Kidney capillary endothelial cell (primary cell): ENCODE data around the gene SDF2L1.
"Not testable (repeated sequence)": the region's sequence is repeated elsewhere in the genome, so short reads cannot be mapped to it uniquely, and the experiment has no call there.

Experiments
- DNase-seq: peaks from one replicate; pipeline ENCODE4 v3.0.0-alpha.2; 2018; ENCODE audit warnings: low spot score

Gene SDF2L1

GRCh38 chr22:21636629-21637218 is 5.4 kb upstream of the SDF2L1 start:
- DNase-seq, result no peak

GRCh38 chr22:21637450-21637849 is 4.7 kb upstream of the SDF2L1 start:
- not testable (repeated sequence) for DNase-seq

GRCh38 chr22:21639359-21639758 is 2.7 kb upstream of the SDF2L1 start:
- DNase-seq, result no peak

GRCh38 chr22:21640810-21641209 is 1.3 kb upstream of the SDF2L1 start:
- no peak for DNase-seq

- DNase-seq, result peak; percentile 60
Observed at GRCh38 chr22:21641417-21641788, 699 bp upstream of the SDF2L1 start.

GRCh38 chr22:21642584-21643448 is 714 bp downstream of the SDF2L1 start:
- peak; percentile 65 for DNase-seq

GRCh38 chr22:21643533-21644357 is 1.6 kb downstream of the SDF2L1 start:
- DNase-seq, result no peak

- DNase-seq, result not testable (repeated sequence)
Observed at GRCh38 chr22:21645513-21645912, 3.4 kb downstream of the SDF2L1 start.

- DNase-seq, result peak; percentile 72
Observed at GRCh38 chr22:21646608-21647590, 4.8 kb downstream of the SDF2L1 start.

- no peak for DNase-seq
Observed at GRCh38 chr22:21650280-21650679, 8.2 kb downstream of the SDF2L1 start.

- no peak for DNase-seq
Observed at GRCh38 chr22:21650823-21651520, 8.9 kb downstream of the SDF2L1 start.

- no peak for DNase-seq
Observed at GRCh38 chr22:21651521-21652009, 9.5 kb downstream of the SDF2L1 start.

GRCh38 chr22:21652010-21652546 is 10.0 kb downstream of the SDF2L1 start:
- peak; percentile 75 for DNase-seq

- no peak for DNase-seq
Observed at GRCh38 chr22:21652547-21653545, 10.7 kb downstream of the SDF2L1 start.

- DNase-seq, result no peak
Observed at GRCh38 chr22:21657020-21657359, 14.9 kb downstream of the SDF2L1 start.

- peak; percentile 63 for DNase-seq
Observed at GRCh38 chr22:21657360-21658032, 15.4 kb downstream of the SDF2L1 start.

- DNase-seq, result no peak
Observed at GRCh38 chr22:21659864-21660525, 17.9 kb downstream of the SDF2L1 start.

GRCh38 chr22:21660904-21661303 is 18.8 kb downstream of the SDF2L1 start:
- DNase-seq, result no peak
